GM21528 (cell line): ENCODE data around the gene ZDHHC17.

Experiments used
- ATAC-seq: cut with Tn5 transposase; IDR thresholded peaks from one replicate; pipeline ENCODE4 v1.9.1; 2021; ENCODE audit warnings: mild to moderate bottlenecking, moderate library complexity; ENCODE audit not compliant: unreplicated experiment, low FRiP score

Gene ZDHHC17

DNA sequence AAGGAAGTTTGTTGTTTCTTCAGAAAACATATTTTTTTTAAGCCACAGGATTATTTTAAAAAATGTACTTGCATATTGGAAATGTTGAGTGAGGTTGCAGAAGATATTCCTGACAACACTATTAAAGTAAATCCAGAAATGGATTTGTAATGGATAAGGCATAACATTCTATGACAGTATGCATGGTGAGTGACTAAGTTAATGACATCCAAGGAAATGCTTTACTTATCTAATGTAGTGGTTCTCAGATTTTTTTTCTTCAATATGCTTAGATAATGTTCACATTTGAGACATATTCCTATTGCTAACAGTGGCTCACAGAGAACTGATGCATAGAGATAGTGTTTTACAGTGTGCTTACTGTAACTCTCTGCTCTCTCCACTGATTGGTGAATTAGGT lies 49.4 kb downstream of the ZDHHC17 start:
- ATAC-seq, result no peak

GRCh38 chr12:76813972-76814371 lies 50.1 kb downstream of the ZDHHC17 start:
- ATAC-seq, result no peak

DNA sequence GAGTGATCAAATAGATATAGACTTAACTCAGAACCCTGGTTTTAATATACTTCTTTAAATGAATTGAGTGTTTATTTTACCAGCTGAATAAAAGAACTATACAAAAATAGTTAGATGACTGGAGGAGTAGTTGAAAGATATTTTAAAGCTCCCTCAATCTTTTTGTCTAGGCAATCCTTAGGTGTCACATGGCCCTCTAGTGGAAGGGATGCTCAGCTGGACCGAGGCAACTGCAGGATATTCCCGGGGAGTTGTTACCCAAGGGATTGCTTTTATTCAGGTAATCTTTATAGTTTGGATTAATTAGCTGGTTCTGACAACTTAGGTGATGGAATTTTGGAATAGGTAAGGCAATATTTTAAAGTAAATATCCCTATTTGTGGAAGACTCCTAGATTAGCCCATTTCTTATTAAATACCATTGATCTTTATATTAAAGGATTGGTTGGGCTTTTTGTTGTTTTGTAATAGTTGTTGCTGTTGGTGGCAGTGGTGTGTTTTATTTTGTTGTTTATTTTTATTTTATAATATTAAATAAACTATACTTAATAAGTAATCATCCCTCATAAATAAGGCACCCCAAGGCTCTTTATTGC lies 57.1 kb downstream of the ZDHHC17 start:
- no peak for ATAC-seq

DNA sequence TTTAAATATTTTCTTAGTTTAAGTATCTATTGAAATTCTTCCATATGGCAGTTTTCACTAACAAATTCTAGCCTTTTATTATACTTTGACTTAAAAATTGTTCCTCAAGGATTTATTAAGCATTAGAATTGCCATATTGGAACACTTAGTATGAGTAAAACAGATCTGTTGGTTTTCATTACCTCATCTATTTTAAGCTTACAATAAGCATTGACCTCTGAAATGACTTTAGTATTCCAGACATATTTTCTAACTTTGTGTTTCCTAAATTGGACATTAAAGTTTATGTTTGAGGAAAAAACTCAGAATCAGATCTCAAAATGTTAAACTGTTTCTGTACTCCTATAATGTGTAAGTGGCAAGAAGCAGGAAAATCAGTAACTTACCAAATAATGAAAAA lies 66.5 kb downstream of the ZDHHC17 start:
- no peak for ATAC-seq

DNA sequence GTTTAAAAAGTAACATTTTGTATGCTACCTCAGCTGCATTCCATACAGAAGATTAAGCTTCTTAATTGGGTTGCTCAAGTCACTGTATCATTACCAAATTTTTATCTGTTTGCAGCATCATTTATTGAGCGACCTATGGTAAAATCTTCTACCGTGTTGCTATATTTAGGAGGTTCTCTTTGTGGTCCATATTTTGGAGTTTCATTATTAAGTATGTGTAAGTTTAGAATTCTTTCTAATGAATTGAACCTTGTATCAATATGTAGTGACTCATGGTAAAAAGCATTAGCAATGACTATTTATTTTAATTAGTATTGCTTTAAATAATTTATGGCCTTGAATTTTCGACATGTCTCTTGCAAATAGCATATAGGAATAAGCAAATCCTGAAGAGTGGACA lies 72.7 kb downstream of the ZDHHC17 start:
- no peak for ATAC-seq

GRCh38 chr12:76847260-76847659 lies 83.3 kb downstream of the ZDHHC17 start:
- ATAC-seq, result no peak

- ATAC-seq, result no peak
Measured at GRCh38 chr12:76848132-76848531, 84.2 kb downstream of the ZDHHC17 start.

DNA sequence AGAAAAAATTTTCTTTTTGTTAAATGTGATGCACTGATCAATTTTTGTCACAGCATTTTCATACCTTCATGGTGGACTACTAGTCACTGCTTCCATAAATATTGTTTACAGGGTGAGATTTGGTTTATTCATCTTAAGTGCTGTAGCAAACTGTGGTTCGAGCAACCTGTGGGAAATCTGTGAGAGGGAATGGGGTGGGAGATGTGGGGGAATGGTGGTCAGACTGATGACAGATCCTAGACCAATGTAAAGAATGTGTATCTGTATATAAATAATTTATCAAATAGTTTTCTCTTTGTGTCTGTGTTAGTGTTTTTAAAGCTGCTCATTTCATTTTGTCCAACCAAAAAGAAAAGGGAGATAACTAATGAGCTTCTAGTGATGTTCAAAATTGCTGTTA lies 88.2 kb downstream of the ZDHHC17 start:
- no peak for ATAC-seq

DNA sequence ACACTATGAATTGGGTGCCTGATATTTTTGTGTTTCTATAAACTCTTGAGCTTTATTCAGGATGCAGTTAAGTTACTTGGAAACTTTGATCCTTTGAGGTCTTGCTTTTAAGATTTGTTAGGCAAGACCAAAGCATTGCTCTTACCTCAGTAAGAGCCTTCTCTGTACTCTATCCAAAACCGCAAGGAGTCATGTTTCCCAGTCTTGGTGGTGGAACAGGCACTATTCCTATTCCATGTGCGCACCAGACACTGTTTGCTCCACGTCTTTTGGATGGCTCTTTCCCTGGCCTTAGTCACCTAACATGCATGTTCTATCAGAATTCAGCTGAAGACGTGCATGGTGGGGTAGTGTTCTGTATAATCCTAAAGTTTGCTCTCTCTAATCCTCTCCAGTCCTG lies 91.4 kb downstream of the ZDHHC17 start:
- ATAC-seq, result no peak

DNA sequence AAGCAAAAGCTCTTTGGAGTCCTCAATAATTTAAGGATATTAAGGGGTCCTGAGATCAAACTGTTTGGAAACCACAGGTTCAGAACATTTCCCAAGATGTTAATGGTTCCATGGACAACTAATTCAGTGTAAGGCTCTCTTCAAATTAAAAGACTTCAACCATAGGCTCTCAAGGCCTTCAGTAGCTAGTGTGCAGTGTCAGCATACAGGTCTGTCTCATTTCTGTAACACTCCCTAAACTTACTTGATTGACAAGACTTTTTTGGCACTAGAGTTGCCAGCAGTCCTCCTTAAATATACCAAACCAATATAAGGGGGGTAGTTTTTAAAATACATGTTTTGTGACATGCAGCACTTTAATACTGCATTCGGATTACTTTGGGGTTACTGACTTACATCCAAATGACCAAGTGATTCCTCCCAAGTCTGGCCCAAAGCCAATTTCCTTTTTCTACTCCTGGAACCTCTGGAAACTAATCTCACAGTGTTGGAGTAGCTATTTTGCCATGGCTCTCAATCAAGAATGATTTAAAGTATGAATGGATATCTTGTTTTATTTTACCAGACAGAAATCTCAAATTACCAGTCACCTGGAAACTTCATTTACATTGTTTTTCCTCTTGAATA lies 92.2 kb downstream of the ZDHHC17 start:
- ATAC-seq, result no peak

DNA sequence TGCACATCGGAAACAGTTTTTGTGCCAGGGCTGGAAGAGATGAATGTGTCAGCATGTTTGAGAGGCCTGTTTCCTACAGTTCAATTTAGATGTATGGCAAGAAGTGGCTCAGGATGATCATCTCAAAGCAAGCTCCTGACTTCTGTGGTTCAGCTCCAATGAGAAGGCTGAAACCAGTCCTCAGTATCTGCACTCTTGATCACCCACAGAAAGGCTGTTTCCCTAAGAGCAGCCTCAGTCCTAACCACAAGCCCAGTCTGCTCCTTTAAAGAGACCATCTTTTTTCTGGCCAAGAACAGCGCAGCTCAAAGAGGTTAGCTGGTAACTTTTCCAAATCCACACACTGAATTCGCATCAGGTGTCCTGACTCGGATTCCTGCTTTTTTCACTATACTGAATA lies 95.7 kb downstream of the ZDHHC17 start:
- no peak for ATAC-seq

- ATAC-seq, result no peak
Measured at GRCh38 chr12:76860256-76860655, 96.3 kb downstream of the ZDHHC17 start.

GRCh38 chr12:76863005-76863670 lies 99.2 kb downstream of the ZDHHC17 start:
- no peak for ATAC-seq

- ATAC-seq, result no peak
Measured at GRCh38 chr12:76863837-76864236, 99.9 kb downstream of the ZDHHC17 start.

GRCh38 chr12:76864791-76865400 lies 101.0 kb downstream of the ZDHHC17 start:
- peak; percentile 84 for ATAC-seq

GRCh38 chr12:76866151-76866567 lies 102.2 kb downstream of the ZDHHC17 start:
- ATAC-seq, result no peak

DNA sequence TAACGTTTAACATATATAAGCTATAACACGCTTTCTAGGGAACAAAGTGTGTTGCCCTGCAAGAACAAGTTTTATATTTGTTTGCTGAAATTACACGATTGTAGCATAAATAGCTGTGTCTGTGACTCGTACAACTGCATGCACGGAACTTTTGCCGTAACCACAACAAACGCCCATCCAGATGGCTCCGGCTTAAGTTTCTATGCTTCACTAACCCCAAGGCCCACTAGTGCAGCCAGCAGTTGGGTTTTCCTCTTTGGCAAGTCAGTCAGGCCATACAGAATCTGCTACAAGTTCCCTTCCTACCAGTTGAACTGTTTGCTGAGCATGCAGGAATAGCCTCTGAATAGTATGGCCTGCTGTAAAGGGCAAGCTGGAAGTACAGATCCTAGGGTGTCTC lies 102.8 kb downstream of the ZDHHC17 start:
- peak; percentile 57 for ATAC-seq

DNA sequence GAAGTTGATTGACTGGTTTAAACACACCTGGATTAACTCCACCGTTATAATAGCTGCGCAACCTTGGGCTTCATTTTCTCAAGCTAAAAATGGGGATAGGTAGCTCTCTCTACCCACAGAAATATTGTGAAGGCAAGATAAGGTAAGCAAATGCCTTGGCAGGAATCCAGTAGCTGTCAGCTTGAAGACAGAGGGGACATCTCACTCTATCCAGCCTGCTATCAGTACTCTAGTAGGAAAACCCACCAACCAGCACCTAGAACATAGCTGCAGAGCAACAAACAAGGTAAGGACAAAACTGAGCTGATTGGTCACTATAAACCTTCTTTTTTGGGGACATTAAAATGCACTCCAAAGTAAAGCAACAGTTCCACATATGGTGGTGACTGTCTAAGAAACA lies 107.2 kb downstream of the ZDHHC17 start:
- no peak for ATAC-seq

GRCh38 chr12:76871742-76872141 lies 107.8 kb downstream of the ZDHHC17 start:
- no peak for ATAC-seq

- no peak for ATAC-seq
Measured at GRCh38 chr12:76872415-76872814, 108.5 kb downstream of the ZDHHC17 start.

- no peak for ATAC-seq
Measured at GRCh38 chr12:76874027-76874426, 110.1 kb downstream of the ZDHHC17 start.
